ENCODE results near the gene BANF2.

BANF2 gene

GRCh38 chr20:17682889-17683198, 16.9 kb upstream of the BANF2 start:
- Mint-ChIP-seq H3K27me3 (ENCODE audit: low read depth, poor library complexity) (peaks cover 26% of the 10 kb centered on the region), H3K9me3 (peaks cover 20% of the 10 kb centered on the region), H3K36me3 (ENCODE audit: low read depth) (peaks cover 9% of the 10 kb centered on the region), H3K27ac (no peak overlapping the region), H3K4me1 (peaks cover 31% of the 10 kb centered on the region), H3K4me3 (peak overlapping the region; percentile 81)
- no peak for TF ChIP-seq CTCF (IDR thresholded peaks at IDR 0.05)
- DNase-seq, result no peak

- DNase-seq, result no peak
- Mint-ChIP-seq H3K36me3 (ENCODE audit: low read depth) (peaks cover 5% of the 10 kb centered on the region), H3K27me3 (ENCODE audit: low read depth, poor library complexity) (peaks cover 26% of the 10 kb centered on the region), H3K9me3 (peaks cover 21% of the 10 kb centered on the region), H3K27ac (no peak overlapping the region), H3K4me3 (peak overlapping the region; percentile 81), H3K4me1 (peaks cover 28% of the 10 kb centered on the region)
- no peak for TF ChIP-seq CTCF (IDR thresholded peaks at IDR 0.05)
These were observed 16.3 kb upstream of the BANF2 start for GRCh38 chr20:17683218-17684076.

- no peak for DNase-seq
- no peak for TF ChIP-seq CTCF (IDR thresholded peaks at IDR 0.05)
- Mint-ChIP-seq H3K27me3 (ENCODE audit: low read depth, poor library complexity) (peaks cover 33% of the 10 kb centered on the region), H3K36me3 (ENCODE audit: low read depth) (peaks cover 5% of the 10 kb centered on the region), H3K9me3 (peaks cover 21% of the 10 kb centered on the region), H3K4me3 (no peak overlapping the region), H3K4me1 (peaks cover 20% of the 10 kb centered on the region), H3K27ac (no peak overlapping the region)
These were observed 15.5 kb upstream of the BANF2 start for GRCh38 chr20:17684077-17684888.

- Mint-ChIP-seq H3K9me3 (peaks cover 26% of the 10 kb centered on the region), H3K4me1 (peaks cover 11% of the 10 kb centered on the region), H3K4me3 (no peak overlapping the region), H3K36me3 (ENCODE audit: low read depth) (no peaks in the 10 kb centered on the region), H3K27ac (no peak overlapping the region), H3K27me3 (ENCODE audit: low read depth, poor library complexity) (peaks cover 33% of the 10 kb centered on the region)
- no peak for TF ChIP-seq CTCF (IDR thresholded peaks at IDR 0.05)
- no peak for DNase-seq
These were observed 14.6 kb upstream of the BANF2 start for GRCh38 chr20:17685168-17685567.

- Mint-ChIP-seq H3K4me1 (peaks cover 2% of the 10 kb centered on the region), H3K27me3 (ENCODE audit: low read depth, poor library complexity) (peaks cover 41% of the 10 kb centered on the region), H3K27ac (no peak overlapping the region), H3K9me3 (peaks cover 41% of the 10 kb centered on the region), H3K36me3 (ENCODE audit: low read depth) (no peaks in the 10 kb centered on the region), H3K4me3 (no peak overlapping the region)
- DNase-seq, result no peak
- TF ChIP-seq CTCF (IDR thresholded peaks at IDR 0.05), result no peak
These were observed 12.0 kb upstream of the BANF2 start for GRCh38 chr20:17687800-17688199.

All from nephron progenitor cell (in vitro differentiated cells).